Measurements from ENCODE around the gene GRM7.
A peak's percentile ranks its signal among the peaks of the same experiment; 100 is the strongest.

GRM7 gene

DNA sequence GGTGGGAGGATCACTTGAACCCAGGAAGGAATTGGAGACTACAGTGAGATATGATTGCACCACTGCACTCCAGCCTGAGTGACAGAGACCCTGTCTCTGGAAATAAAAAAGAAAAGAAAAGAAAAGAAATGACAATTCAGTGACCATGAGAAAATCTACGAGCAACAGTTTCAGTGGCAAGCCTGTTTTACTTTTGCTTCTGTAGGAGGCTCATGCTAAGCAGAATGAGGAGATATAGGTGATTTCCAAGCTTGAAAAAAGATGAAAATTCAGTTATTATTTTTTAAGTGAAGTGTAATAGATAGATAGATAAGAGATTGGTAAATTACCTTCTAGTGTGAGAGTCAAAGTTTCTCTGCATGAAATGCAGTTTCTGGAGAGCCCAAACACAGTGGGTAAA lies 651.1 kb downstream of the GRM7 start:
- no peak for DNase-seq

DNA sequence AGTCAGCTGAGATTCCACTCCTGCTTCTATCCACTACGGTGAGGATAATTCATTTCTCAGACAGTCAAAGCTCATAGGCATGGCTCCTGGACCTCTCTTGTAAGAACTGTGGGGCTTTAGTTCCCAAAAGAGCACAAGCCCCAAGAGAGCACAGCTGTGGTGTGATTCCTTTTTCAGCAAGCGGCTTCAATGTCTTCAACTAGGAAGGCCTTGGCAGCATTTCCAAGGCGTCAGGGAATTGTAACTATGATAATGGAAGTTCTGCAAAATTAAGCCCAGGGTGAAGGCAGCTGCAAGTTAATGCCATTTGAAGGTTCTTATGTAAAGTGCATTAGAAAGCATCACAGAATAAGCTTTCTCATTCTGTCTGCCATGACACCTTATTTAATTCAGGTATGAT lies 657.1 kb downstream of the GRM7 start:
- DNase-seq, result no peak

DNA sequence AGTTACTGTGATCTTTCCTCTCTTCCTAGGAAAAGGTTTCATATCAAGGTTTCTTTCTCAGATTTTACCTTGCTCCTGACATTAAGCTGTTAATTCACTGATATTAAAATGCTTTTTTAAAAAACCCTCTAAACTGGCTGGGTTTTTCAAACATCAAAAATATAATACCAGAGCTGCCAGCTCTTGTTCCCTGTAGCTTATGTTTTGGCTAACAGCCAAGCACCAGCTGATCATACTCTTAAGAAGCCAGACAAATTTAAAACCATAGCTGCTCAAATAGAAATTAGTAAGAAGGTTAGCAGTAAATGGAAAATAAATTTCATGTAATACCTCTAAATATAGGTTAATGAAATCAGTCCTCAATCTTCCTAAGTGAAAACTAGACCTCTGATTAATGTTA lies 657.5 kb downstream of the GRM7 start:
- DNase-seq, result no peak

DNA sequence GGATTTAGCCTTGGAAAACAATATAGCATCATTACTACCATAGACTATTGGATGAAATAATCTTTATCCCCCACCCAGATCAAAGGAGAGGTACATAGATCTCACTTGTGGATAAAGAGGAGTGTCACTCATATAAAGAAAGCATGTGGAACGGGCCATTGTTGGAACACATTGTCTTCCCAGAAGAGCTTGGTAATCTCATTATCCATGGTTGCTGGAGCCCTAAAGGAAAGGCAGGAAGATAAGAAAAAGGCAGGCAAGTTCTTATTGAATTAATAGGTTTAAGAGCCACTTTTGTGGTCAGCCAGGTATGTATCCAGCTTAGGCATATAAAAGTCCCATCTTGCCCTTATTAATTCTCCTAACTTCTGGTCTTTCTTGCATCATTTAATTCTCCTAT lies 659.1 kb downstream of the GRM7 start:
- DNase-seq, result no peak

DNA sequence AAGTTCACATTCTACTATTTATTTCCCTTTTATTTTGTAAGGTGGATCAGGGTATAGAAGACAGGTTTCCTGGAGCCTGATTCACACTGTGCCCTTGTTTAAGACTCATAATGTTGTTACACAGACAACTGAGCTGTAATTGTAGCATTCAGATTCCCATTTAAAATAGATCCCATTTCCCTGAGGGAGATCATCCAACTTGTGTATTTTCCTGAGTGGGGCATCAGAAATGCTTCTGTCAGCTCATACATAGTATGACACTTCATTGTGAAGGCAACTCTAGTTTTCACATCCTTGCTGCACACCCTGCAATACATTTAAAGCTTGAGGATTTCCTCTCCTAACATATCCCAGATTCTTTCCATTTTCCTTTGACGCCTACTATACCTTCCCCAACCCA lies 659.7 kb downstream of the GRM7 start:
- no peak for DNase-seq

DNA sequence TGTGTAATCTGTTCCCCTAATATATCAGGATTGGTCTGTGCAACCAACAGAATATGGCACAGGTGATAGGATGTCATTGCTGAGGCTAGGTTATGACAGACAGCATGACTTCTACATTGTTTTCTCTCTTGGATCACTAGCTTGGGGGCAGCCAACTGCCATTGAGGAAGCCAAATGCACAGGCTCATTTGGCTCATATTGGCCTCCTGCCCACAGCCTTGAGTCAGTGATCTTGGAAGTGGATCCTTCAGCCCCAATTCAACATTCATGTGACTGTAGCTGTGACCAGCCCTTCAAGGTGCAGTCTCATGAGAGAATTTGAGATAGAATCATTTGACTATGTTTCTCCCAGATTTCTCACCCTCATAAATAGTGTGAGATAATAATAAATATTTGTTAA lies 675.6 kb downstream of the GRM7 start:
- no peak for DNase-seq

DNA sequence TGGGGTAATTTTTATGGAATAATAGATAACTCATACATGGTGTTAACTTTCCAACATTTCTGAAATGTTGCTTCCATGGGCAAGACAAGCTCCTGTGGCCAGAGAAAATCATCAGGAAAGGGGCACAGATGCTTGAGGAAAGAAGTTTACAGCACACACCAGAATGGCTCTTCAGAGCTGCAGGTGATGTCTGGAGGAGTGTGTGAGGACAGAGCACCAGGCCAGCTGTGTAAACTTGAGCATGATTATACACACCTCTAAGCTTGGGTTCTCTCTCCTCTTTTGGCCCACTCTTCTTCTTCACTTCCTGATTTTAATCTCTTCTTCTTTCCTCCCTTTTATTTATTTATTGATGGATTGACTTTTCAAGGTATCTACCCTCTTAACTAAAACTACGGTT lies 676.0 kb downstream of the GRM7 start:
- no peak for DNase-seq

DNA sequence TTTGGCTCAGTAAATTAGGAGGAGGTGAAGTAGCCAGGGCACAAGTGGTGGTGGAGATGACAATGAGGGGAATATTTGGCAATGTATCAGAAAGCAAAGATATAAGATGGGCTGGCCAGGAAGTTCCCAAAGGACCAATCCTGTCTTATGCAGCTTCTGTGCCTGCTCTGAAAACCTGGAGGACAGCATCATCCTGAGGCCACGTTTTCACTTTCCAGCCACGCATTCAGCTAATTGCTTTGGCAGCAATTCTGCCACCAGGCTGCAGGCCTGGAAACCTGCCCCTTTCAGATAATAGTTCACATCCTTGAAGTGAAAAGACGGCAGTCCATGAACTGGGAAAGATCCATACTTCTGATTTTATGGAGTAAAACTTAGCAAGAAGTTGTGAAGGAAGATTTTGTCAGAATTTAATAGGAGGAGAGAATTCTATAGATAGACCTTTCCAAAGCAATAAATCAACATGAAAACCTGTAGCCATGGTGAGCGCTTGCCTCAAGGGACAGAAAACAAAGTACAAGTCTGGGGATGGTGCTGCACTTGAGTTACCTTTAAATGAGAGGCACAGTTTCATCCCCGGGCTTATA lies 682.5 kb downstream of the GRM7 start:
- DNase-seq, result no peak

DNA sequence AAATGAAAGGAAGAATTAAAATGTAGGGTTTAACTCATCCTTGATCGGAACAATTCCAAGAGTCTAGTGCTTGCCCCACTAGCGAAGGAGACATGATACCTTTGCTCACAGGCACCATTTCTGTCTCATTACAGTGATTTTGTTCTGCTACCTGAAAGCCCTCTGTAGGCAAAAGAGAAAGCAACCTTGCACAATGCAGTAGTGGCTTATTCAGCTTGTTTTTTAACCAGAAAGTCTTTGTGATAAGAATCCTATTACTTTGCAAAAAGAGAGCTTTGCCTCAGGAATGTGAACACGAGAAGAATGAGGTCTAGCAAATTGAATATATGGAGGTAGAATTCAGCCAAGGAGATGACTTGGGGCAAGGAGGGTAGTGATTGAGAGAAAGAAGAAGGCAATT lies 684.4 kb downstream of the GRM7 start:
- no peak for DNase-seq

DNA sequence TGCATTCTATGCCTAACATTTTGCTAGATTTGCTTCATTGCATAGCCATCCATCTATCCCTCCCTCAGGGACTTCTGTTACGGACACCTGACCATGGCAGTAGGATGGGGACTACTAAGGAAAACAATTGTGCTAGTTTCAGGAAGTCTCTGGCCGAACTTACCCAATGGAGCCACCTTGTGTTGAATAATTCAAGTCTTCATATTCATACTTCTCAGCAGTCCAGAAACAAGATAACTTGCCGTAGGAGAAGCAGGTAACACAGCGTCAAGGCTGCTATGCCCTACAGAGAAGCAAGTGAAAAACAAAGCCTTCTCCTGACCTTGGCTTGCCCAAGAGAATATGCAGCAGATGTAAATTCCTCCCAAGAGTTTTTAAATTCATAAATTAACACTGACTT lies 685.3 kb downstream of the GRM7 start:
- peak; percentile 30 to 38 for DNase-seq

DNA sequence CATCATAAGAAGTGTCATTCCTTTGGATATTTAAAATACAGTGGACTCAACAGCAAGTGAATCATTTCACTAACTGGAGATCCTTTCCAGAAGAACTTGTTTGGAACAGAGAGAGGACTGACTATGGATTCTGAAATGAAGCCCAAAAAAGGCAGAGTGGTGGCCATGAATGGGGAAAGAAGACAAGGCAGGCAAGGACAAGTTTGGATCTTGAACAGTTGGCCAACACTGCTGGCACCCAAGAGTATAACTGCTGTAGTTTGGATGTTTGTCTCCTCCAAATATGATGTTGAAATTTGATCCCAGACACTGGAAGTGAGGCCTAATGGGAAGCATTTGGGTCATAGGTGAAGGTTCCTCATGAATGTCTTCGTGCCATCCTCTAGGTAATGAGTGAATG lies 686.9 kb downstream of the GRM7 start:
- no peak for DNase-seq

DNA sequence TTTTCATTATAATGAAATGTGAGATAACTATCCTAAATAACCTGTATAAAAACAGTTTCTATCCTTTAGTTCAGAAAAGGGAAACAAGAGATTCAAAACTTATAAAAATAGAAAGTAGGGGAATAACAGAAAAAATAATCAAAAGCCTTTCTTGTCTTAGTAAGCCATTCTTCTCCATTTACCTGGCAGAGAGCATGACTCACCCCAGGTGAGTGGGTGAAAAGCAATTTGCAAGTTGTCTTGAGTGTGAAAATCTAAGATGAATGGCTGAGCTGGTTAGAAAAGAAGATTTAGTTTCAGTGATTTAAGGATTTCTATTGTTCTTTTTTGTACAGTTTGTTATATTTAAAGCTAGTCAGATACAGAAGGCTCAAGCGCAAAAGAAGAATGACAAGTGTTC lies 702.0 kb downstream of the GRM7 start:
- DNase-seq, result no peak

DNA sequence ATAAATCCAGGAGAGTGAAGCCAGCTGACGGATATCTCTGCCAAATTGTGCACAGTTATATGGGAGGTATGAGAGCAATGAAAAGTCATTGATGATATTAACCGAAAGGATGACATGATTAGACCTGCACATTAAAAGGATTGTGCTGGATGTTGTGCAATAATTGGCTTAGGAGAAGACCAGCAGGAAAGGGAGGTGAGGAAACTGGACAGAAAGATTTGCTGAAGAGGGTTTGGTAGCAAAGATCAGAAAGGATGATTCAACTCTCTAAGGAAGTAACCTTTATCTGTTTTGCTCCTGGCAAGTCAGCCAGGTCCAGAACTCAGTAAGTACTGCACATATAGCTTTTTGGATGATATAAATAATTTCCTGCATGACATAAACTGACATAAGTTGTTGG lies 704.7 kb downstream of the GRM7 start:
- DNase-seq, result no peak

DNA sequence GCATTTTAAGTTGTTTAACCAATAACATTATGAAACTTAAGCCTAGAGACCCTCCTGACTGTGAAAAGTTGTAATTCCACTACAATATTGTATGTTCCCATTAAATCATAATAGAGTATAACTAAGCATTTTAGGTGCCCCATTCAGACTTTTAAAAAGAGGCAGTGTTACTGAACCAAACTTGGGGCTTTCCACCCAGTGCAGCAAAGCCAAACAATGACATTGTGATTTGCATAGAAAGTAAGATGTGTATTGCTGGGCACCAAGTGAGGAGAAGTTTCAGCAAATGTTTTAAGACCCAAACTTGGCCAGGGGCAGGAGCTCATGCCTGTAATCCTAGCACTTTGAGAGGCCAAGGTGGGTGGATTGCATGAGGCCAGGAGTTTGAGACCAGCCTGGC lies 706.2 kb downstream of the GRM7 start:
- DNase-seq, result no peak

DNA sequence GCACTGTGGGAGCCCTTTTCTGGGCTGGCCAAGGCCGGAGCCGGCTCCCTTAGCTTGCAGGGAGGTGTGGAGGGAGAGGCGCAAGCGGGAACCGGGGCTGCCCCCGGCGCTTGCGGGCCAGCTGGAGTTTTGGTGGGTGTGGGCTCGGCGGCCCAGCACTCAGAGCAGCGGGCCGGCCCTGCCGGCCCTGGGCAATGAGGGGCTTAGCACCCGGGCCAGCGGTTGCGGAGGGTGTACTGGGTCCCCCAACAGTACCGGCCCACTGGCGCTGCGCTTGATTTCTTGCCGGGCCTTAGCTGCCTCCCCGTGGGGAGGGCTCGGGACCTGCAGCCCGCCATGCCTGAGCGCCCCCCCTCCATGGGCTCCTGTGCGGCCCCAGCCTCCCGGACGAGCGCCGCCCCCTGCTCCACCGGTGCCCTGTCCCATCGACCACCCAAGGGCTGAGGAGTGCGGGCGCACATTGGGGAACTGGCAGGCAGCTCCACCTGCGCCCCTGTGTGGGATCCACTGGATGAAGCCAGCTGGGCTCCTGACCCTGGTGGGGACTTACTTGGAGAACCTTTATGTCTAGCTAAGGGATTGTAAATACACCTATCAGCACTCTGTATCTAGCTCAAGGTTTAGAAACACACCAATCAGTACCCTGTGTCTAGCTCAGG lies 707.7 kb downstream of the GRM7 start:
- DNase-seq, result no peak

DNA sequence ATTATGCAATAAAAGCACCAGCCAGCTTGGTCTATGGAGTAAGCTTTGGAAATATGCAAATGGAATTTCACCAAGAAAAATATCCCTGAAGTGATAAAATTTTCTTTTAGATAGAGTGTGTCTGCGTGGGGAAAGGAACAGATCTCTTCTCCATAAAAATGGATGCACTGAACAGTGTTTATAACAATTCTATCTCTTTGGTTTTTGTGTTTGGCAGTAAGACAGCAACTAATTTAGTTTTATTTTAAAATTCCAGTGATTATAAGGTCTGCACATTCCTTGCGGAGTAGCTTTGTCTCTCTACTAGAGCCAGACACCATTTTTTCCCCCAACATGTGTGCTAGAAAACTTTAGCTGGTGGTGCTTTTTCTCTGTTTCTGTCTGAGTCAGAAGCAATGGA lies 712.4 kb downstream of the GRM7 start:
- DNase-seq, result no peak

DNA sequence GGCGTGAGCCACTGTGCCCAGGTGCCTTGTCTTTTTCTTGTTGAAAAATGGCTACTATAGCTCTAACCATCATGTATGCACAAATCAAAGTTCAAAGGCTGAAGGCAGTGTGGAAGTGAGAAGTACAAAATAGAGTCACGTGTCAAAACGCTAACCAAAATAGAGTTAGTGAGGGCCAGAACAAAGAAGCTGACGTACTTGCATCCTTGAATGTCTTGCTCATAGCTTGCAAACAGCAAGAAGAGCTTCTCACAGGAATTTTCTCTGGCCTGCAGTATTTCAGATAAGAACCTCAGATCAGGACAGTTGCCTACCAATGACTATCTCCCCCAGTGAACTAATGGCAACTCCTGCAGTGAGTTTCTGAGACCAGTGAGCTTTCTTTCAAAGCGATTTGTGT lies 713.5 kb downstream of the GRM7 start:
- no peak for DNase-seq

DNA sequence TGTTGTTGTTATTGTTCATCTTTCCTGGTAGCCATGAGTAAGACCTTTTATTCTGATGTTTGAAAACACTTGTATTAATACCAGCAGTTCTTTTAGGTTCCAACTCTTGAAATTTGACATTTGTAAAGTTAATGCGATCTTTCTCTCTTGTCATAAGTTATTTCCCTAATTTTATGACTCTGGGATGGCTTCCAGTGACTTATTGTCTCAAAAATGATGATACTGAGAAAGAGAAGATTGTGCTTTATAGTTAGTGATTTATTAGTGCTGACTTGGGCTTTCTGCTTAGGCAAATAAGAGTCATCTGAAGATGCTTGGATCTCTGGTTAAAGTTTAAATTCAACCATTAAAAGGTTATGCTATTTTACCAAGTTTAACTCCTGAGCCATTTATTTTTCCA lies 715.2 kb downstream of the GRM7 start:
- no peak for DNase-seq

DNA sequence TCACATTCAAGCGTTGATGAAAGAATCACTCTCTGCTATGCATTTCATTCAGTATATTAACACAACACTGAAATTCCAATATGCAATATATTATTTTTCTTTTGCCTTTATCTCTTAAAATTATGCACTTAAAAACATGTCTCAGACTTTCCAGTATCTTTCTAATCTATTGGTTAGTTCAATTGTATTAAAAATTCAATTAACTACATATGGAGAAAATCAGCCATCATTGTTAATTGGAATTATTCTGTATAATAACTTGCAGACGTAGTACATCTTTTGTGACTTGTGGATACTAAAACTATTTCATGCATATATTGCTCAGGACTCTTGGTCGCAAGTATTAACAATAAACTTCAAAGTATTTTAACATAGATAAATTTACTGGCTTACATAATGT lies 715.6 kb downstream of the GRM7 start:
- DNase-seq, result no peak

DNA sequence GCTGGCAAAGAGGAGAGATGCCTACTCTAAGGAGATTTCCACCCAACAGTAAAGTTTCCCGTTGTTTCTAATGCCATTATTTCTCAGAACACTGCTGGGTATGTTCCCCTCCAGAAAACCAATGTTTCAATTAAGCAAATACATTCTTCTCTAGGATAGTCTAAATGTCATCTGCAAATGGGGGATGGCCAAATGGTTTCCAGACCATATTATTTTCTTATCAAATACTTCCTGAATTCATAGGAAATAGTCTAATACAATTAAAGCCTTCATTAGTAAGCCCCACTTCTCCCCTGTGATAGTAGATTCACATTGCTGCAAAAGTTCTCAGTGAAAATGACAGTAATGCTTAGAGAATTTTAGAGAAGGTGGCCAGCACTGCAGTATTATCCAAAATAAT lies 716.6 kb downstream of the GRM7 start:
- DNase-seq, result no peak

DNA sequence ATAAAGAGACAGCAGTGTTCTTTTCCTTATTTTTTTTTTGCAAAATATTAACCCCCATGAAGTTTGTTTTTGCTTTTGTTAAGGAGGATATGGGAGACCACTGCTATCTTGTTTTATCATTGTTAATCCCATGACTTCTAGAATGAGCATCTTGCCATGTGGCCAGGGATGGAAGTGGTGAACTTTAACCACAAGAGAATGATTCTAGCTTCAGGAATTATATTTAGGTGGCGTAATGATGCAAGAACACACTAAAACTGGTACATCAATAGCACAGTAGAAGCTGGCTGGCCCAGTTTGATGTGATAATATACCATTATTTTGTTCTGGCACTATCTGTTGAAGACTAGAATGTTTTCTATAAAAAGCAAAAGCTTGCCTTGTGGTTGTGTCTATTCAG lies 720.9 kb downstream of the GRM7 start:
- no peak for DNase-seq

DNA sequence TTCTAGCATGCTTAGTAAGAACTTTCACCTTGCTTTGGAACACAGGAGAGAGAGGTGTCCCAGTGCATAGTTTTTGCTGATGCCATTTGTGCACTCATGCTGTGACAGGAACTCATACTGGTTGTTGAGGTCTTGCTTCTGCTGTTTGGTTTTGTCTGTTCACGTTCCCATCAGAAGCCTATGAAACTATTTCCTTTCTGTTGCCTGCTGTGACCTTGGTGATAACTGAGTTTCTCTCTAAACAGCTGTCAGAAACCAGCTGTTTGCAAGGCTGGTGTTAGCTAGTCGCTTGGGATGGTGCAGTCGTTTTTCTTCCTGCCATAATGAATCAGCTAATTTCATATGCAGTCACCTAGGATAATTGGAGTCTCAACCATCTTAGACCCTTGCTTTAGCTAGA lies 724.1 kb downstream of the GRM7 start:
- DNase-seq, result peak; percentile 54 to 61

DNA sequence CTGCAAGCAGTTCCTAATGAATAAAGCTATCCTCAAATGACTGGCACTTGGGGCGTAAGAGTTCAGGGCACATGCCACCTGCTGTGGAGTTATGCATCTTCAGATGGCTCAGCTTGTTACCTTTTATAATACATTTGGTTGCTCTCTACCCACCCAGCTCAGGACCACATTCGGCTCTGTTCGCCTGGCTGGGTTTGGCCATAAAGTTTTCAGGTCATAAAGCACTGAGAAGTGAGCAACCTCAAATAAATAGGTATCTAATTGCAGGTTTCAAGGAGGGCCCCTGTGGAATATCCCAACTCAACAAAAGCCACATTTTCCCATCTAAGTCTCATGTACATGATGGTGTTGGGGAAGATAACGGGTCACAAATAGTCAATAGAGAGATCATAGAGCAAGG lies 727.3 kb downstream of the GRM7 start:
- no peak for DNase-seq

DNA sequence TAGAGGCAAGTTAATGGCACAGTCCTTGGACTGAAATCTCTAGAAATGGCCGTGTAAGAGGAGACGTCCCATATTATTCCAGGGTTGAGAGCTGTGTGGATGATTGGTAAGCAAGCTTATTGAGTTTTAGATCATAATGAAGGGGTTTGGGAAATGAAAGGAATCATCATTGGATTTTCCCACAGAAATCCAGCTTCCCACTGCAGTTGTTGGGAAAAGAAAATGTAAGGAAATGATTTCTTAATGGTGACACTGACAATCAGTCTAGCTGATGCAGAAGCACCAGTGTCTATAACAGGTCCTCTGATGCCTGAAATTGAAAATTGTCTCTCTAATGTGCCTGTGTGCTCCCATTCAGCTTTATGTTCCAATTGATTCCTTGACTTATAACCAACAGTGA lies 728.6 kb downstream of the GRM7 start:
- DNase-seq, result no peak

DNA sequence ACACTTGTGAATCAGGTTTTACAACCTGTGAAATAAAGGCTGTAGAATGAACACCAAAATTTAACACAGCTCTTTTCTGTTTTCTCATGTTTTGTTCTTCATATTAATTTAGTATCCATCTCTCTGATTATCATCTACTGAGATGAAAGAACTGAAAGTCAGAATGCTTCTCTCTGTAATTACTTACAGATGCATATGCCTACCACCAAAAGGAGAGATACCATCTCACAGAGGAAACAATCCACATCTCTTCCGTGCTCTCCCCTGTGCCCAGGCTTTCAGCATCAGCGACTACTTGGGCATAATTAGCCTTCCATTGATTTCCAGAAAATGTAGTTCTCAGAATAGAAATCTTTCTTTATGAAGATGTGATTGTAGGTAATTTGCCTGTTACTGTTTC lies 741.4 kb downstream of the GRM7 start:
- DNase-seq, result no peak

DNA sequence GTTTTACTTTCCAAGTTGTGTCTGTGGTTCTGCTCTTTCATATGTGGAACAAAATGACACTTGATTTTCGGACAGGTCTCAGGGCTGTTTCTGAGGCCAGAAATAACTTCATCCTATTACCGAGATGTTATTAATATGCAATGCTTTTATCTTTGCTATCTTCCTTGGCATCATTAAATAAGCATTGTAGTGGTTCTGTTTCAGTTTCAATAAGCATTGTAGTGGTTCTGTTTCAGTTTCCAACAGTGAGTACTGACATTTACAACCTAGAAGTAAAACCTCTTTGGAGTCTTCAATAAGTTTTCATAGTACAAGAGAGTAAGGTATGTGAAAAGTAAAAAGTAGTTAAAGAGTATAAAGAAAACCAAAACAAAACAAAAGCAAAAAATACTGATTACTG lies 746.2 kb downstream of the GRM7 start:
- no peak for DNase-seq

Measured in Kasumi-1 (cell line).